Effector memory CD4-positive, alpha-beta T cell (primary cell): ENCODE results near the gene TSTD2.

ENCODE experiments used
- DNase-seq, 3 donors: peaks; one replicate each; pipeline ENCODE4 v3.0.0-alpha.2; 2020
- H3K27ac ChIP-seq: 2 replicates; pipeline ENCODE4 v1.7.0; 2013; ENCODE audit warnings: mild to moderate bottlenecking, low read length, moderate library complexity; ENCODE audit not compliant: insufficient read depth, poor library complexity, severe bottlenecking
- H3K27me3 ChIP-seq: replicated peaks from 2 replicates; pipeline ENCODE4 v1.7.0; 2013; ENCODE audit warnings: mild to moderate bottlenecking, low read length; ENCODE audit not compliant: insufficient read depth, control insufficient read depth, poor library complexity, severe bottlenecking
- H3K36me3 ChIP-seq: 2 replicates; pipeline ENCODE4 v1.7.0; 2013; ENCODE audit warnings: mild to moderate bottlenecking, low read length, moderate library complexity; ENCODE audit not compliant: control insufficient read depth, insufficient read depth
- H3K4me1 ChIP-seq: 2 replicates; pipeline ENCODE4 v1.7.0; 2013; ENCODE audit warnings: low read length, mild to moderate bottlenecking; ENCODE audit not compliant: control insufficient read depth, insufficient read depth, poor library complexity, severe bottlenecking
- H3K4me3 ChIP-seq: 2 replicates; pipeline ENCODE4 v1.7.0; 2013; ENCODE audit warnings: low read length, low read depth, mild to moderate bottlenecking; ENCODE audit not compliant: insufficient read depth, poor library complexity, severe bottlenecking
- H3K9me3 ChIP-seq: 2 replicates; pipeline ENCODE4 v1.7.0; 2013; ENCODE audit warnings: mild to moderate bottlenecking, low read length, moderate library complexity; ENCODE audit not compliant: control insufficient read depth

The TSTD2 gene

GRCh38 chr9:97660847-97661246 lies 27.7 kb upstream of the TSTD2 start:
- DNase-seq, result no peak
- Histone ChIP-seq H3K27me3 (no peaks in the 10 kb centered on the region), H3K36me3 (peaks cover 81% of the 10 kb centered on the region), H3K27ac (no peak overlapping the region), H3K4me1 (no peaks in the 10 kb centered on the region), H3K4me3 (no peak overlapping the region), H3K9me3 (no peaks in the 10 kb centered on the region)

DNA sequence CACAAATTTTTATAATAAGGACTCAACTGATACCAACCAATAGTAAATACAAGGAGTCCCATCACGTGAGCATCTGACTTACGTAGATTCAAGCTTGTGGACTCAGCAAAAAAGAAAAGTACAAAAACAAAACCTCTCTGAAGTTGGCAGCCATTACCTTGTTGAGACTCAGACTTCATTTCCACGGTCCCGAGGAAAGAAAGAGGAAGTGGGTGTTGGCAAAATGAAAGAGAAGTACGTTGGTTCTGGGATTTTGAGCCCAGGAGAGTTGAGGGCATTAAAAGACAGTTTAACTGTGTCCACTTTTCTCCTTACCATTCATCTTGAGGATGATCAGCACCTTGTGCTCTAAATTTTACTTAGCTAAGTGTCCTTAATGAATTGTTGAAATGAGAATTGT lies 27.2 kb upstream of the TSTD2 start:
- H3K9me3 ChIP-seq, result no peaks in the 10 kb centered on the region
- DNase-seq, result no peak
- H3K4me1 ChIP-seq, result no peaks in the 10 kb centered on the region
- H3K27ac ChIP-seq, result no peak overlapping the region
- no peak overlapping the region for H3K4me3 ChIP-seq
- H3K36me3 ChIP-seq, result peaks cover 82% of the 10 kb centered on the region
- no peaks in the 10 kb centered on the region for H3K27me3 ChIP-seq

- Histone ChIP-seq H3K9me3 (no peaks in the 10 kb centered on the region), H3K27me3 (no peaks in the 10 kb centered on the region), H3K4me1 (no peaks in the 10 kb centered on the region), H3K36me3 (peaks cover 82% of the 10 kb centered on the region), H3K27ac (no peak overlapping the region), H3K4me3 (no peak overlapping the region)
- no peak for DNase-seq
Measured at GRCh38 chr9:97659771-97660170, 26.6 kb upstream of the TSTD2 start.

DNA sequence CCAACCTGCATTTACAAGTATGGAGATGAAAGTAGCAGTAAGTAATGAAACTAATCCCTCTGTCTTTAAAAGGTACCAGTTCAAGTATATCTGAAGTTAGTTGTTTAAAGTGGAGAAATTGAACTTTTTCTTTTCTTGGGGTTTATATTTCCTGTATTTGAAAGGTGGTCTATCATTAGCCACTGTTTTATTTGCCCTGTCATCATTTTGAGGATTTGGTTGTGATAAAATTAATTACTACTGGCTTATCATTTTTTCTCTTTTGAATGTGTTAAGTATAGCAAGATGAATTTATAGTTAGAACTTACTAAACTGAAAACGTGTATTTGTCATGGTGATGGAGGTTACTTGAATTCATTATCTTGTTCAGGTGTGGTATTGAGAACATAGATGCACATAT lies 25.5 kb upstream of the TSTD2 start:
- Histone ChIP-seq H3K27me3 (no peaks in the 10 kb centered on the region), H3K27ac (no peak overlapping the region), H3K36me3 (peaks cover 83% of the 10 kb centered on the region), H3K9me3 (no peaks in the 10 kb centered on the region), H3K4me3 (no peak overlapping the region), H3K4me1 (no peaks in the 10 kb centered on the region)
- DNase-seq, result no peak

DNA sequence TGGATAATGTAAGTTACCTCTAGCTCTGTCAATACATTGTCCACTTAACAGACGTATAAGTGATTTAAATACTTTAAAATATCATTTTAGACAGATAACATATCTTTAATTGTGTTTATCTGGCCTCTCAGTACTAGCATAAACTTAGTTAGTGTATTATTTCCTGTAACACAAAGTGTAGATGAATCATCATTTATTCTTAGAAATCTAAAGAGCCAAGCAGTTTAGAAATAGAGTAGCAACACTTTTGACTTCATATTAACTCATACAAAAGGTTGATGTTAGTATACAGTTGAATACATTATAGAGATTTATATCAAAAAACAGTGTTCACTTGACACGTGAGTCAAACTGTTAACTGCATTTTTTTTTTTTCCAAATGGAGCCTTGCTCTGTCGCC lies 18.5 kb upstream of the TSTD2 start:
- Histone ChIP-seq H3K36me3 (peaks cover 74% of the 10 kb centered on the region), H3K9me3 (no peaks in the 10 kb centered on the region), H3K4me3 (no peak overlapping the region), H3K4me1 (no peaks in the 10 kb centered on the region), H3K27me3 (no peaks in the 10 kb centered on the region), H3K27ac (no peak overlapping the region)
- no peak for DNase-seq

DNA sequence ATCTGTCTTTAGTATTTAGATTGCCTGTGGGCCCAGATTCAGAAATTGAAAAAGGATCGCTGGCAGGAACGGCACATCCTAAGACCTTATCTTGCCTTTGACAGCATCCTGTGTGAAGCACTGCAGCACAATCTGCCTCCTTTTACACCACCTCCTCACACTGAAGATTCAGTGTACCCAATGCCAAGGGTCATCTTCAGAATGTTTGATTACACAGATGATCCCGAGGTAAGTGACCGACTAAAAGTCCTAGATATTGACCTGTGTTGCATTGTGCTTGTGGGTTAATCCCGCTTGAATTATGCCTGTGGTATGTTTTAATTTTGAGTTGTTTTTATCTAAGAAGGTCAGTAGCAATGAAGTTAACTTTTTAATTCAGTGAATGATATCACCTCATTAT lies 14.8 kb upstream of the TSTD2 start:
- Histone ChIP-seq H3K4me1 (no peaks in the 10 kb centered on the region), H3K9me3 (no peaks in the 10 kb centered on the region), H3K36me3 (peaks cover 70% of the 10 kb centered on the region), H3K27me3 (no peaks in the 10 kb centered on the region), H3K4me3 (no peak overlapping the region), H3K27ac (no peak overlapping the region)
- DNase-seq, result no peak

DNA sequence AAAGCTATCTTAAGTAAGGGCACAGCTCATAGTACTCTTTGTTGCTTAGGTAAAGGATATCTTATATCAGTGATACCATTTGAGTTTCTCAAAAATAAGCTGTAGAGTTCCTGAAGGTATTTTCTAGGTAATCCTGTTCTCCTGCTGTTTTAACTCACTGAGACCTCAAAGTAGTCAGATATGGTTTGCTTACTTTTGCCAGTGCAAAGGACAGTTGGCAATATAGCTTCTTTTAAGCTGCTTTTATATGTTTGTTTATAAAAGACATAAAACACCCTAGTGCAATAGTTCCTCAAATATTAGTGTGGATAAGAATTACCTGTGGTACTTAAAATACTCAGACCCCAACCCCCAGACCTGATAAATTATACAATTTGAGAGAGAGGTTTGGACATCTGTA lies 12.6 kb upstream of the TSTD2 start:
- no peak overlapping the region for H3K4me3 ChIP-seq
- peaks cover 63% of the 10 kb centered on the region for H3K36me3 ChIP-seq
- no peaks in the 10 kb centered on the region for H3K9me3 ChIP-seq
- DNase-seq, result no peak
- no peak overlapping the region for H3K27ac ChIP-seq
- no peaks in the 10 kb centered on the region for H3K4me1 ChIP-seq
- no peaks in the 10 kb centered on the region for H3K27me3 ChIP-seq

GRCh38 chr9:97640325-97640724 lies 7.2 kb upstream of the TSTD2 start:
- DNase-seq, result no peak
- H3K4me1 ChIP-seq, result peaks cover 14% of the 10 kb centered on the region
- no peaks in the 10 kb centered on the region for H3K27me3 ChIP-seq
- H3K4me3 ChIP-seq, result no peak overlapping the region
- H3K27ac ChIP-seq, result no peak overlapping the region
- peaks cover 35% of the 10 kb centered on the region for H3K36me3 ChIP-seq
- no peaks in the 10 kb centered on the region for H3K9me3 ChIP-seq

- Histone ChIP-seq H3K4me1 (peaks cover 18% of the 10 kb centered on the region), H3K27me3 (no peaks in the 10 kb centered on the region), H3K36me3 (peaks cover 19% of the 10 kb centered on the region), H3K9me3 (no peaks in the 10 kb centered on the region), H3K4me3 (no peak overlapping the region), H3K27ac (no peak overlapping the region)
- no peak for DNase-seq
Measured at GRCh38 chr9:97638666-97639065, 5.5 kb upstream of the TSTD2 start.

DNA sequence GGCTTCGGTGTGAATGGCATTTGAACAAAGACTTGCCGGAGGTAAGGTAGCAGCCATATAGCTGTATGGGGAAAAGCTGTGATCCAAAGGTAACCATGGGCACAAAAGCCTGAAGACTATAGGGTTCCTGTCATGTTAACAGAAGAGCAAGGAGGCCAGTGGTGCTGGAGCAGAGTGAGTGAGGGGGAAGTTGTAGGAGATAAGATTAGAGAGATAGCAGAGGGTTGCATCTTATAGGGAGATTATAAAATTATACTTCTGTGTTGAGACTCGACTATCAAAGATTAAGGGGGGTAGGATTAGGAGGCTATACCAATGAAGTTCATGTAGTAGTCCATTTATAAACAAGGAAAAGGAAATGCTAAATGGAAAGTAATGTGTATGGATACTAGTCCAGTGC lies 3.7 kb upstream of the TSTD2 start:
- Histone ChIP-seq H3K27me3 (no peaks in the 10 kb centered on the region), H3K4me1 (peaks cover 24% of the 10 kb centered on the region), H3K27ac (no peak overlapping the region), H3K4me3 (no peak overlapping the region), H3K36me3 (peaks cover 7% of the 10 kb centered on the region), H3K9me3 (no peaks in the 10 kb centered on the region)
- DNase-seq, result no peak

DNA sequence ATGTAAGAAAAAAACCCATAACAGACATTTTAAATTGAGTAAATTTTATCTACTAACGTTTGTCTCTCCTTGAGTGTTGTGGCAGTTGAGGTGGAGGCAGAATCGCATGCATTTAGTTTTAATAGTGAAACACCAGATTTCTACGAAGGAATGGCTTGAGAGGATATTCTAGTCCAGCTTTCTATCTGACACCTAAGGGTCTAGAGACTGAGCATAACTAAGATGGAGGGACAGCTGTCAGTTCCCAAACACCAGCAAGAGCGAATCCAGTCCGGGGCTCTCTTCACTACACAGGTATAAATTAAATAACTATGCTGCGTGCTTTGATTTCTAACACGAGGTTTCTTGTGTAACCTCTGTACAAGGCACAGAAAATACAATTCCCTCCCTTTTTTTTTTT lies 1.9 kb upstream of the TSTD2 start:
- Histone ChIP-seq H3K9me3 (no peaks in the 10 kb centered on the region), H3K36me3 (peaks cover 4% of the 10 kb centered on the region), H3K27me3 (no peaks in the 10 kb centered on the region), H3K4me3 (no peak overlapping the region), H3K4me1 (peaks cover 24% of the 10 kb centered on the region), H3K27ac (no peak overlapping the region)
- no peak for DNase-seq
